ENCODE results near the gene PEAK1. TPM values are rescaled to one million over a fixed set of nuclear protein-coding genes. Genes with fewer than 3 reads are reported as not detected.

Gene PEAK1
- total and polyA plus RNA-seq, 10 of the 15 experiments (the other 5 are each of a cell fraction or from before 2014, with no cell fraction given), result 0.62 to 24.2 (median 11.2) TPM

GRCh38 chr15:77370580-77370979 lies 49.3 kb downstream of the PEAK1 start:
- Histone ChIP-seq H4K20me1 (ENCODE audit: control insufficient read depth, insufficient read depth) (no peaks in the 10 kb centered on the region), H3K9ac (ENCODE audit: control insufficient read depth, insufficient read depth, low read length) (no peak overlapping the region), H3K4me3 (no peak overlapping the region), H3K36me3 (ENCODE audit: control insufficient read depth in 2 of 2, insufficient read depth in 2 of 2, low read length in 1 of 2) (no peaks in the 10 kb centered on the region), H3K4me1 (ENCODE audit: control insufficient read depth, insufficient read depth, low read length) (no peaks in the 10 kb centered on the region), H2AFZ (ENCODE audit: control insufficient read depth, low read depth, low read length) (no peak overlapping the region), H3K27me3 (replicated peaks in 1 of 2; ENCODE audit: control insufficient read depth in 2 of 2, insufficient read depth in 2 of 2, low read length in 1 of 2) (no peaks in the 10 kb centered on the region), H3K9me3 (replicated peaks; ENCODE audit: control insufficient read depth, insufficient read depth, low read length) (no peaks in the 10 kb centered on the region; the same call in 2 of the 3 replicates), H3K79me2 (ENCODE audit: control insufficient read depth, insufficient read depth, low read length) (no peaks in the 10 kb centered on the region), H3K27ac (ENCODE audit: control insufficient read depth, insufficient read depth) (no peak overlapping the region), H3K4me2 (ENCODE audit: control insufficient read depth, insufficient read depth) (no peak overlapping the region)
- ChIA-PET CTCF (interaction anchor here (1.7 kb wide), 1 partner anchor 126 kb away, joined by 5 read pairs; no protein-coding TSS in a partner anchor), POLR2A (interaction anchor here (0.8 kb wide), 1 partner anchor 51 kb away, joined by 3 read pairs; no protein-coding TSS in a partner anchor), RAD21 (ENCODE audit: unreplicated experiment) (interaction anchor here (1.0 to 1.5 kb wide), 2 partner anchors 35 to 39 kb away, joined by 3 to 4 read pairs; no protein-coding TSS in a partner anchor), SMC1A (ENCODE audit: uncharacterized antibody, unreplicated experiment) (interaction anchor here (1.0 to 1.2 kb wide), 2 partner anchors 19 to 40 kb away, joined by 3 to 4 read pairs; no protein-coding TSS in a partner anchor)
- in situ Hi-C loops (cut with MboI), result no loop called here
- intact Hi-C loops (cut with micrococcal nuclease; ENCODE audit: unreplicated experiment), result no loop called here
- BruUV-seq (replicated peaks), result no TSS peak
- ATAC-seq, result no peak
- no peak for DNase-seq (ENCODE audit: low read depth, low spot score)
- 95% methylated on average over 7 of the region's 8 CpGs for WGBS (ENCODE audit: insufficient coverage, insufficient replicate concordance, low lambda C conversion rate, missing lambda C conversion rate)
- no peak for FAIRE-seq
- TF ChIP-seq, protein P1, sequence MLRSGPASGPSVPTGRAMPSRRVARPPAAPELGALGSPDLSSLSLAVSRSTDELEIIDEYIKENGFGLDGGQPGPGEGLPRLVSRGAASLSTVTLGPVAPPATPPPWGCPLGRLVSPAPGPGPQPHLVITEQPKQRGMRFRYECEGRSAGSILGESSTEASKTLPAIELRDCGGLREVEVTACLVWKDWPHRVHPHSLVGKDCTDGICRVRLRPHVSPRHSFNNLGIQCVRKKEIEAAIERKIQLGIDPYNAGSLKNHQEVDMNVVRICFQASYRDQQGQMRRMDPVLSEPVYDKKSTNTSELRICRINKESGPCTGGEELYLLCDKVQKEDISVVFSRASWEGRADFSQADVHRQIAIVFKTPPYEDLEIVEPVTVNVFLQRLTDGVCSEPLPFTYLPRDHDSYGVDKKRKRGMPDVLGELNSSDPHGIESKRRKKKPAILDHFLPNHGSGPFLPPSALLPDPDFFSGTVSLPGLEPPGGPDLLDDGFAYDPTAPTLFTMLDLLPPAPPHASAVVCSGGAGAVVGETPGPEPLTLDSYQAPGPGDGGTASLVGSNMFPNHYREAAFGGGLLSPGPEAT (IDR thresholded peaks at IDR 0.05; ENCODE audit: low read depth), result no peak
- TF ChIP-seq JUND (IDR thresholded peaks at IDR 0.05; ENCODE audit: low read depth, low read length) (no peak), PAX5 (IDR thresholded peaks at IDR 0.05; ENCODE audit: borderline replicate concordance, low read depth, low read length) (no peak), SP1 (IDR thresholded peaks at IDR 0.05; ENCODE audit: low read depth, low read length) (no peak), EP300 (IDR thresholded peaks at IDR 0.05; ENCODE audit: borderline replicate concordance in 1 of 2, control insufficient read depth in 1 of 2, low read depth in 2 of 2, low read length in 2 of 2) (no peak), ZNF592 (IDR thresholded peaks at IDR 0.05) (no peak), TBL1XR1 (IDR thresholded peaks at IDR 0.05; ENCODE audit: low read depth, low read length) (no peak), ZNF24 (IDR thresholded peaks at IDR 0.05) (no peak), NR2C2 (IDR thresholded peaks at IDR 0.05; ENCODE audit: borderline replicate concordance, control insufficient read depth, insufficient read length, low read depth) (no peak), E2F8 (IDR thresholded peaks at IDR 0.05; ENCODE audit: low read depth, partially characterized antibody) (no peak)
- TF ChIP-seq, protein P2, sequence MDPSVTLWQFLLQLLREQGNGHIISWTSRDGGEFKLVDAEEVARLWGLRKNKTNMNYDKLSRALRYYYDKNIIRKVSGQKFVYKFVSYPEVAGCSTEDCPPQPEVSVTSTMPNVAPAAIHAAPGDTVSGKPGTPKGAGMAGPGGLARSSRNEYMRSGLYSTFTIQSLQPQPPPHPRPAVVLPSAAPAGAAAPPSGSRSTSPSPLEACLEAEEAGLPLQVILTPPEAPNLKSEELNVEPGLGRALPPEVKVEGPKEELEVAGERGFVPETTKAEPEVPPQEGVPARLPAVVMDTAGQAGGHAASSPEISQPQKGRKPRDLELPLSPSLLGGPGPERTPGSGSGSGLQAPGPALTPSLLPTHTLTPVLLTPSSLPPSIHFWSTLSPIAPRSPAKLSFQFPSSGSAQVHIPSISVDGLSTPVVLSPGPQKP (IDR thresholded peaks at IDR 0.05; ENCODE audit: low read depth, low read length), result no peak
- TF ChIP-seq, protein P3, sequence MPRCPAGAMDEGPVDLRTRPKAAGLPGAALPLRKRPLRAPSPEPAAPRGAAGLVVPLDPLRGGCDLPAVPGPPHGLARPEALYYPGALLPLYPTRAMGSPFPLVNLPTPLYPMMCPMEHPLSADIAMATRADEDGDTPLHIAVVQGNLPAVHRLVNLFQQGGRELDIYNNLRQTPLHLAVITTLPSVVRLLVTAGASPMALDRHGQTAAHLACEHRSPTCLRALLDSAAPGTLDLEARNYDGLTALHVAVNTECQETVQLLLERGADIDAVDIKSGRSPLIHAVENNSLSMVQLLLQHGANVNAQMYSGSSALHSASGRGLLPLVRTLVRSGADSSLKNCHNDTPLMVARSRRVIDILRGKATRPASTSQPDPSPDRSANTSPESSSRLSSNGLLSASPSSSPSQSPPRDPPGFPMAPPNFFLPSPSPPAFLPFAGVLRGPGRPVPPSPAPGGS (IDR thresholded peaks at IDR 0.05; ENCODE audit: borderline replicate concordance, insufficient read depth, low read depth, low read length, poor library complexity, severe bottlenecking), result no peak

All from GM12878 (cell line).